Activated T-cell treated with anti-CD3 and anti-CD28 coated beads for 24 hours (primary cell): ENCODE data around the gene NAPB.

Experiments used
- DNase-seq: peaks from one replicate; pipeline ENCODE4 v3.0.0-alpha.2; 2020; ENCODE audit warnings: low read depth

Gene NAPB

DNA sequence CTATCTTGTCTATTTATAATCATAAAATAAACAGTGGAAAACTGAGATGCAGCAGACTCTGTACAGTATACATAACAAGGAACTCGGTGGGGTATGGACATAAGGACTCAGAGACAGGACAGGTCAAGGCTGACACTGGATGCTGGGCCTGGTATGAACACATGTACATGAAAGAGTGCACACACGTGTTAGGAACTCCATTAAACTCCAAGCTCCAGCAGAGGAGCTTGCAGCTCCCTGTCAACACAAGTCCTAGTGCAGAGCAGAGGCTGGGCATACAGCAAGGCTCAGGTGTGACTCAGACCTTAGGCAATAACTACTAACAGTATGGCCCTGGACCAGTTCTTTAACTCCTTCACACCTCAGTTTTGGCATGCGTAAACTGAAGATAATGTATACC lies 17.1 kb downstream of the NAPB start:
- DNase-seq = no peak

DNA sequence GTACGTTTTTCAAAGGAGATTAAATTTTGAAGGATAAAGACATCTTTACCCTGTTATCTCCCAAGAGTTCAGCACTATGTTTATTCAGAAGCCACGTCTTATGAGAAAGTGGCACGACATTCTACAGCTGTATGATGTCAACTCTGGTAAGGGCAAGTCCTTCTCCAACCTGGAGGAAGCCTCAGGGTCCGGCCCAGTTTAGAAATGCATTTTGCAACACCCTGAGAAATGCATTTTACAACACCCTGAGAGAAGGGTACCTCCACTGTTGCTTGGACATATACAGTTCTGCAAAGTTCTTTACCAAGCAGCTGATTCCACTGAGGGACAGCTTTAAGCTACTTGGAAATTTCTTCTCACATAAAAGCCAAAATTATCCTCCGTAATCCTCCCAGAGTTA lies 17.5 kb downstream of the NAPB start:
- no peak for DNase-seq

DNA sequence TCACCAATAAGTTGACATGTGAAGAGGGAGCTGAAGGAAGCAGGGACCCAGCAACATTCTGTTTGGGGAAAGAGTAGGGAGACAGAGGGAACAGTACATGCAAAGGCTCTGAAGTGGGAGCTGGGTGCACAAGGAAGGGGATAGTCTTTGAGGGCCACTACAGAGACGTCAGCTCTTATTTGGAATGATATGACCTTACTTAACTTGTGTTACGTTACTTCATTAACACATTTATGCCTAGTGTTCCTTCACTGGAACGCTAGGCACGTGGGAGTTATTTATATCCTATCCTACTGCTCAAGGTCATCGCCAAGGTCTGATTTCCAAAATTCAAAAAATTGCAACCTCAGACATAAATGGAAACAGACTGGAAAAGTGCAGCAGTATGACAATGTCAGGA lies 20.2 kb downstream of the NAPB start:
- no peak for DNase-seq

DNA sequence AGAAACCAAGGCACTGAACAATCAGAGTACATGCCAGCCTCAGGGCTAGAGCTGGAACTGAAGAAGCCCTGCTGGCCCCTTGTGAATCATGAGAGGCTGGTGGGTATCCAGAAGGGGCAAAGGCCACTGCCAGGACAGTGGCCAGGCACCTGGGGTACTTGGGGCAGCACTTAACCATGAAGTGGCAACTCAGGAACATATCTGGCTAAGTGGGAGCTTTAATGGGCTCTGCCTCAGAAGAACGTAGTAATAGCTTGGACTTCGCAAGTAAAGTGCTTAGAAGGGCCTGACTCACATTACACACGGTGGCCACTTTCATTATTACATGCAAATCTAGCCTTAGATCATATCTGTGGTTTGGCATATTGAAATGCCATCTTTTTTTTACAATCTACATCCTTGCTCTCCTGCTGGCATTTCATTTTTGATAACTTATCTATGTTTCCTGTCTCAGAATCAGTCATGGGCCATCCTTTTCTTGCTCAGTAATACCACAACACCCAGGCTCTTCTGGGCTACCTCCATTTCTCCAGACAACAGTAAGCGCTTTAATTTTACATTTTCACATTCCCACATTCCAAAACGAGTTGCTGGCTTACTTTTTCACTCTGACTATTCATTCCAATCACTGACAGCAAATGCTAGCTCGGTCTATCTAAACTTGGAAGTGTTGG lies 21.6 kb downstream of the NAPB start:
- DNase-seq = no peak

DNA sequence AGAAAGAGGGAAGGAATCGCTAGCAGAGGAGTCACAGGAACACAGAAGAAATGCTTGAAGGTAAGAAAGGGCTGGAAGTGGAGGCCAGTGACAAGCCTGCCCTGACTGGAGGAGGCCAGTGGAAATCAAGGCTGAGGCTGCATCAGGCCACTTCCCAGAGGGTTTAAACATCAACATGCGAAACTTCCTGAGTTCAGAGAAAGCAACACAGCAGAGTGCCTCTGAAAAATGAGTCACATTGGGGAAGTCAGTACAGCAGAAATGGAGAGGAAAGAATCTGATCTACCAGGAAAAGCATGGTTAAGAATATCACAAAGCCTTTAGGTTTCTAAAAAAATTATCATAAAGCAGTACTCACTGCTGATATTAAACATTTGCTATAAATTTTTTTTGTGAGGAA lies 23.3 kb downstream of the NAPB start:
- DNase-seq = no peak

DNA sequence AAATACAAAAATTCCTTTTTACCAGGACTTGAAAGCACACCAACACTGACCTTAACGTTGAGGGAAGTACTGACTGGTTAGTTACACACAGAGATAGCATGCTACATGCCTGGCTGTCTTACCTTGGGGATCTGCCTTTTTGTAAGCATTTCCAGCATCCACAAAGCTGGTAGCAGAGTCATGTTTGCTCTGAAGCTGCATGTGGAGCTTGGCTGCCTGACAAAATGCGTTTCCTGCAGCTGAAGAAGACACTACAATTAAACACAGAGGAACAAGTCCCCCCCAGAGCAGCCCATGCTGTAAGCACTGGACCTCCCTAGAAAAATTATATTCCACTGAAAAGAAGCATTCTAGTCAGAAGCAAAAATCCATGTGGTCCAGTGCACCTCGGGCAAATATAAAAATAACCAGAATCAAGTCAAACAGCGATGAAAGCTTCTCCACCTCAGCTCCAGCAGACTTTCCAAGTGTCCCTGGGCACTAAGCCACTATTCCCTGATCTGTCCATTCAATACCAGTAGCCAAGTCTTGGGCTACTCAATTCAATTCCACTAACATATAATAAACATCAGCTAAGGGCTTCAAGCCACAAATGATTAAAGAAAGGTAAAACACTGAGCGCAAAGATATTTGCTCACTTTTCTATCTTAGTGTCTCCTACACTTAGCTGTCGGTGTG lies 24.2 kb downstream of the NAPB start:
- no peak for DNase-seq

DNA sequence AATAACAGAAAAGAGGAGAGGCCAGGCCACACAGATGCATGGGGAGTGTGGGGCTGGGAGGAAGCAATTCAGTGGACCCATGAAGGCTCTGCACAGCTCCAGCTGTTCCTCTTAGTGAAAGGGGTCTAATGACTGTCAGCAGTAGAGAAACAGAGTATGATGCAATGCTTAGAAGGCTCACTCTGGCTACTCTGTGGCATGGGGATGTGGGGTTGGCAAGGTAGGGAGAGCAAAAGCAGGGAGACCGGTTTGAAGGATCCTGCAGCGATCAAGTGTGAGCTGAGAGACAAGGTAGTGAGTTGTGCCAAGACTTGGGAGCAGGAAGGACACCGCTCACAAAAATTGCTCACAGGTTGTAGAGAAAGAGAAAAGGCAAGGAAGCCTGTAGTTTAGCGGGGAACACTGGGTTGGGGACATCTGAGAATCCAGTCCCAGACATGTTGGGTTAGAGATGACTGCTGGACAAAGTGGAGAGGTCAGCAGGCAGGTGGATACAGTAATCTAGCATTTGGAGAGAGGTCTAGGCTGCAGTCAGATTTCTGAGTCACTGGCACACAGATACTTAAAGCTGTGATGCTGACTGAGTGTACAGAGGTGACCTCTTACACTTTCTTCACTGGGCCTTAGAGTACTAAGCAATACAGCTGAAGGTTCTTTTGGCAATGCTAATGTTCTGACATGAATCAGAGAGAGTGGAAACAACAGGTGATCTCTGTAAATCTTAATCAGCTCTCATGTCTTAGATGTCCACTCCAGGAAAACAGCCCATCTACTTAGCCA lies 27.1 kb downstream of the NAPB start:
- no peak for DNase-seq

DNA sequence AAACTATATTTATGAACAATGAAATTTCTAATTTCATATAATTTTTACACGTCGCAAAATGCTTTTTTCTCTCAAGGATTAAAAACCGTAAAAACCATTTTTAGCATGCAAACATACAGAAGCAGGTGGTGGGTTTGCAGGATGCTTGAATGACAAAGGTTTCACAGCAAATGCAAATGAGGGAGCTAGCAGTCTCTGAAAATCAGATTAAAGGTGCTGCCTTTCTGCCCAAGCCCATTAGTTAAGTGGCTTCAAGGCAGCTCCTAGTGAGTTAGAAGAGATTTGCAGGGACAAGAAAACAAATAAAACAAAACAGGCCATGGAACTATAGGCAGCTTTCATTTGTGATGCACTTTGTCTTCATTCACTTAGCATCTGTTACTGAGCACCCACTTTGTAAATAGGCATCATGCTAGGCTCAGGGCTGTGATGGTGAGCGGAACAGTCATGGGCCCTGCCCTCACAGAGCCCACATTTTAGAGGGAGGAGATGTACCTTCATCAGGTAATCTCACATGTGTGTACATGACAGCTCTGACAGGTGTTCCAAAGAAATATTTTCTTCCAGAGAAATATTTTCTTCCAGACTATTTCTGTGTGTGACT lies 29.5 kb downstream of the NAPB start:
- DNase-seq = no peak

DNA sequence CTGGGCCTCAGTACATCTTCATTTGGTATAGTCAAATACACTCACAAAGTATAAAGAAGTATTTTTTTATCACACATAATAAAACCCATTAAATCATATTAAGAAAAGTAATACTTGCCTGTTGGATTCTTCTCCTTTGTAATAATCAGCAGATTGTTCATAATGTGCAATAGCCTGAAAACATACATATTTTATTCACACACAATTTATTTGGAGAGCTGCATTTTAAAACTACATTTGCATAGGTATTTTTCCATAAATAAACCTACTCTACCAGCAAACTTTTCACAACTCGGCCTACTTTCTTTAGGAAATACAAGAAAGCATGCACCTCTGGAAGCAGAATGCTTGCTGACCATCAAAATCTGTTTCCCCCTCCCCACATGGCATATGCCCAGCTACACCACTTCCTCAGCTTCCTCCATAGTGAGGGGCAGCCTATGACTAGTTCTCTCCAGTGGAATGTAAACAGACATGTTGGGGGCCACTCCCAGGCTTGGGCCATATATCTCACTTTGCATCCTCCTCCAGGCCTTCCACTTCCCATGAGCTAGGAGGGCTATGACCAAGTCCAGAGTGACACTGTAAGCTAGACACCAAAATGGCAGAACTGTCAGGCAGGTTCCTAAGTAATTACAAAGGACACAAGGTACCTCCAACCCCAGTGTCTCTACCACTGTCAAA lies 31.1 kb downstream of the NAPB start:
- DNase-seq = no peak

DNA sequence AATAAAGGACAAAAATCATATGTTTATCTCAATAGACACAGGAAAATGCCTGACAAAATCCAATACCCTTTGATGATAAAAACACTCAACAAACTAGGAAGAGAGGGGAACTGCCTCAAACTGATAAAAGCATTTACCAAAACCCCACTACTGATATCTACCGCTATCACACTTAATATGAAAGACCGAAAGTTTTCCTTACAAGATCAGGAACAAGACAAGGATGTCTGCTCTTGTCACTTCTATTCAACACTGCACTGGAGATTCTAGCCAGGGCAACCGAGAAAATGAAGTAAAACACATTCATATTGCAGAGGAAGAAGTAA lies 34.2 kb downstream of the NAPB start:
- DNase-seq = no peak

DNA sequence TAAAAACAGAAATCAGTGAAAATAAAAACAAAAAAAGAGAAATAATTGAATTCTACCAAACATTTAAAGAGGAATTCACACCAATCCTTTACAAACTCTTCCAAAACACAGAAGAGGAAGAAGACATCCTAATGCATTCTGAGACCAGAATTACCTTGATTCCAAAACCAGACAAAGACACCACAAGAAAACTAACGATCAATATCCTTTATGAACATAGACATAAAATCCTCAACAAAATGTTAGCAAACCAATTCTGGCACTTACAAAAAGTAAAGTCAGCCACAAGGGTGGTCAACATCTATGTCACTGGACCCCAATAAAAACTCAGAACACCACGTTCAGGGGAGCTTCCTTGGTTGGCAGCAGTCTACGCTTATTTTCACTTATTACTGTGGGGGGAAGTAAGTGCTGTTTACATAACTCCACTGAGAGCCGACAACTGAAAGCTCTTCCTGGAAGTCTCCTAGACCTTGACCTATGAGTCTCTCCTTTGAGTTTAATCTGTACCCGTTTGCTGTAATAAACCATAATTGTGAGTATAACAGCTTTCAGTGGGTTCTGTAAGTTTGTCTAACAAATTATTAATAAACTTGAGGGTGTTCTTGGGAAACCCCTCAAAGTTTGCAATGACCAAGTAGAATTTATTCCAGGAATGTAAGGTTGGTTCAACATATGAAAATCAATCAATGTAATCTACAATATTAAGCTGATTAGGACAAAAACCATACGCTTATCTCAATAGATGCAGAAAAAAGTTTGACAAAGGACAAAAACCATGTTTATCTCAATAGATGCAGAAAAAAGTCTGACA lies 34.8 kb downstream of the NAPB start:
- no peak for DNase-seq

DNA sequence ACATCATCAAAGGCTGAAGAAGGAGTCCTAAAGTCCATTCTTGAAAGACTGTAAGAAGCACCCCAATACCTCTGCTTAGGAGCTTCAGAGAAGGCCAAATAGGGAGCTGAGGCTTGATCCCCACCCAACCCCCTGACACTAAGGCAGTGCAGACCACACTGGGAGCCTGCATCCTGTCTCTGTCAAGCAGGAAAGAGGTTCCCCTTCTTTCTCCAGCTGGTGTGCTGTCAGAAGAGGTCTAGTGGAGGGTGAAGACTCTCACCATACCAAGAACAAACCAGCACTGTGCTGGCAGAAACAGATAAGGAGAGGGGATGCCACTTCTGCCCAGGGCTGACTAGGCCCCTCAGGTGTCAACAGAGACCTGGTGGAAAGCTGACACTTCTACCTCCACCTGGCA lies 39.4 kb downstream of the NAPB start:
- DNase-seq = no peak

DNA sequence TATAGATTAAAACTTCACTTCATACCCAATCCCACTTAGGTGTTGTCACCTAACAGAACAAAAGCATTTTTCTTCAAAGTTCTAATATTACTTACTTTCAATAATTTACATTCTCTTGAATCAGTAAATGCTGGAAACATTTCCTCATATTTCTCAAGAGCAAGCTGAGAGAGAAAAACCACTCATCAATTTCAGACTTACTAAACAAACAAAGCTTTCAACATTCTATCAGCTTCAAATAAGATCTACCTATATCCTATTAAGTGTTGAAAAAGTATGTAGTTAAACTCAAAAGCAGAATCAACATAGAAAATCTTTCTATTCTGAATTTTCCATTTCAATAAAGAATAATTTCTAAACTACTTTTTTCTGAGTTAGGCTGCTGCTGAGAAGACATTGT lies 41.5 kb downstream of the NAPB start:
- DNase-seq = no peak

DNA sequence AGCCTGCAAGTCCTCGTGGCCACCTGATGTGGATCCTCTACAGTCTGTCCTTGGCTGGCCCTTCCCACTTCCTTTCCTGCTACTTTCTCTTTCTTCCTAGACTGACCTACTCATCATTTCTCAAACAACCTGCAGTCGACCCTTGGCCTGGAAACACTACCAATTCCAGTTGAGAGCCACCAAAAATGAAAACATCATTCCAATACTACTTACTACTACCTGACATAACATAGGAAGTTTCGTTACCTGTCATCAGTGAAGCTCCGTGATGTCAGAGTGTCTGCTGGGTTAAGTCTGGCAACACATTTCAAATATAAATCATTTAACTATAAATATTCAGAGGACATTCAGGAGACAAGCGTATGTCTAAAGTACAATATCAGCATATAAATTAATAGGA lies 45.5 kb downstream of the NAPB start:
- no peak for DNase-seq

DNA sequence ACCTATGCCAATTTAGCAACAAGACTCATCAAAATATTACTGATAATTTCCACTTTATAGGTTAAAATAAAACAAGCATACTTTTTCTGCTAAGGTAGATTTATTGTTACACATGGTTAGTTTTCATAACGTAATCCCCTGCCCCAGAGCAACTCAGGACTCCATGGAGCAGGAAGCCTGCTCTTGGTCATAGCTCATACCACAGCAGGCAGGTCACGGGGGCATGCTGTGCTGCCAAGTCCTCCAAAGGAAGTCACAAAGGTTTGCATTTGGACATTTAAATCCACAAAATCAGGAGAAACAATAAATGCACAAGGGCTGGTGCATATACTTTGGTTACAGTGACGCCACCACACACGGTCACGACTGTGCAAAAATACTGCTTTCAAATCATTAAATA lies 46.8 kb downstream of the NAPB start:
- DNase-seq = no peak

DNA sequence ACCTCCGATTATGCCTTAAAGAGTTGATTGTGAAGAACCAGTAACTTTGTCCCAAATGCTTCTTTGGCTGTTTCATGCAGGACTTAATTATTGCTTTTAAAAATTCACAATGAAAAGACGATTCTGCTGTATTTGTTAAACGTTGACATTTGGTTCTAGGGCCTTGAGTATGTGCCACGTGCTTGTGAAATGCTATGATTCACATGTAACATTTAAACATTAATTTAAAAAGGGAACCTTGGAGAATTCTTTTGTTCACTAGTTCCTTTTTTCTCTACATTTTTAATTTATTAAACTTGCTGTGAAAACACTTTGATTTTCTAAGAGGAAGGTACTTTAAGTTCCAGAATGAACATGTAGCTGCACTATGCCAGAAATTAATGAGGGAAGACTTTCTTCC lies 49.8 kb downstream of the NAPB start:
- DNase-seq = no peak

DNA sequence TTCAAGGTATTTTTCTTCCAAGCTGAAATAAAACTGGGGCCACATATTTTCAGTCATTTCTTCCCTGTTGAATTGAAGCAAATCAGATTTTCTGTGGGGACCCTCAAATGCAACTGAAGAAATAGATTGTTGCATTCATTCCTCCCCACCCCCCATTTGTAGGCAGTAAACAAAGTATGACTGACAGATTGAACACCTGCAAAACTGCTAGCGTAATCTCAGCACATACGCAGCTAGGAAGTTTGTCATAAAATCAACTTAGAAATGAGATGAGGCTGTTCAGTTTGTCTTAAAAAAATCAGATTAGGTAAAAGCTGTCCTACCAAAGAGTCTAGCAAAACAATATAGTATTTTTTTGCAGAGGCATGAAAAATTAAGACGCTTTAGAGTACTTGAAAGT lies 50.4 kb downstream of the NAPB start:
- no peak for DNase-seq

DNA sequence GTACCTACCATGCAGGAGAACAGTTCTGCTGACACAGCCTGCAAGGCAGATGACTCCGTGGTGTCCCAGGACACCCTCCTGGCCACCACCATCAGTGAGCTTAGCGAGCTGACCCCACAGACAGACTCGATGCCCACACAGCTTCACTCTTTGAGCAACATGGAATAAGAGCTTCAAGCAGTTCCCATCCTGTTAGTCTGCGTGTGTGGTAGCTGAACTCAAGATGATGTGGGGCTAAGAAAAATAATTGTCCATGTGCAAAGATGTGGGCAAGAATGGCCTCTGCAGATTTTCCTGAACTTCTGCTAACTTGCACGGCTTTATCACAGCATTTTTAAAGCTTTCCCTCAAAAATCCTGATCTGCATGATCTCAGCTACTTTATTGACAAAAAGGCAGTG lies 51.0 kb downstream of the NAPB start:
- DNase-seq = no peak

DNA sequence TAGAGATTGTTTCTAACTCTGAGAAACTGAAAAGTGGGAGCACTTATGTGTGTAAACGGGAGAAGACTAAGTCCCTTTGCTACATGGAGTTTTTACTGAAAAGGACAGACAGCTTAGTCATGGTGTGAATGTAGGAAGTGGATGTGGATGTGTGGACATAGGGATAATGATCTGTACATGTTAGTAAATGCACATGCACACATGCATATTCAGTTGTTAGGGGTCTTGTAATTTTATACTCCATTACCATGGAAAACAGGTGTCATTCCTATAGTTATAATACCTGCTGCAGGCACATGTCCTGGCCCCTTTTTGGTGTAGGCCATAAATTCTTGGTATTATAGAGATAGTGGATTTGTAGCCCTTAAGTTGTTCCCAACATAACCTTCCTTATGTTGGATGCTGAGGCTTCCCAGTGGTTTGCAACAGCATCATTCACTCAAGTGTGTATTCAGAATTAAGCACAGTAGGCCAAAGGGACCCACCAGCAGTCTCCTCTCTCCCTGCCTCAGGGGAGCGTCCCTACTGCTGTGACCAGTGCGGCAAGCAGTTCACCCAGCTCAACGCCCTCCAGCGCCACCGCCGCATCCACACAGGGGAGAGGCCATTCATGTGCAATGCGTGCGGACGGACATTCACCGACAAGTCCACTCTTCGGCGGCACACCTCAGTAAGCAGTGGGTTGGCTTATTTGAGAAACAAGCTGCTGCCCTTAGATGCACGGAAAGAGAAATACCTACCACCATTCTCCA lies 52.0 kb downstream of the NAPB start:
- no peak for DNase-seq

DNA sequence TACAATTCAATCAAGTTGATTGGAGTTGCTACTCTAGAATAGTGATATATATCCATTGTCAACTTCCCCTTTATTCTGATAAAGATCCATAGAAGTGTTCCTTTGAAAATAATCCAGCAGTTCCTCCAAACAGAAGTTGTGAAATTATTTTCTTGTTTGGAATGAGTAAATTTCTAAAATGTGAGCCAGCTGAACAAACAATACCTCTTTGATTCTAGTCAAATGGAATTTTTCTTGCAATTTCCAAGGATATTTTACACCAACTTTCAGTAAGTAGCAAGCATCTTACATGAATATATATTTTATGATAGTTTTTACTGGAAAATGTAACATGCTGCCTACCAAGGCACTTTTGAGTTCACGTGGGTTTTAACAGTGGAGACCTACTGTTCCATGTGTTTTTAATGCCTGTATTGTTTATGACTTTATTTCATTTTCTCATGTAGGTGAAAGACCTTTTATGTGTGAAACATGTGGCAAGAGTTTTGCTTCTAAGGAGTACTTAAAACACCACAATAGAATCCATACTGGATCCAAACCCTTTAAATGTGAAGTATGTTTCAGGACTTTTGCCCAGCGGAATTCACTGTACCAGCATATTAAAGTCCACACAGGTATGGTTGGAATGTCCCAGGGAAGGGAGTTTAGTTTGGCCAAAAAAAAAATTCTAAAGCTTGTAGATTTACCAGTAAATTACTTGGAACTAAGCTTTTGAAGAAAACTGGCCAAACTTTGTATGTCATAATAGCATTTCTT lies 52.8 kb downstream of the NAPB start:
- DNase-seq = no peak
